Measurements from ENCODE around the gene LIX1.
"Not testable (repeated sequence)": the region's sequence is repeated elsewhere in the genome, so short reads cannot be mapped to it uniquely, and the experiment has no call there.

Gene LIX1

GRCh38 chr5:97085459-97086181, 56.8 kb downstream of the LIX1 start:
- H3K27ac ChIP-seq (ENCODE audit: extremely low read depth, low read depth, low read length): no peak overlapping the region
- TF ChIP-seq ZNF488 (tag by site-specific recombination; IDR thresholded peaks at IDR 0.05) (no peak), ZNF48 (tag by site-specific recombination; IDR thresholded peaks at IDR 0.05) (no peak), ZNF626 (tag by site-specific recombination; IDR thresholded peaks at IDR 0.05) (0 out of 2 replicates have a peak, but pooled peaks have one; percentile 10), ZBTB44 (tag by site-specific recombination; IDR thresholded peaks at IDR 0.05) (no peak)
- no peak overlapping the region for H3K4me3 ChIP-seq (ENCODE audit: low read depth, low read length)
- H3K9me3 ChIP-seq (ENCODE audit: control insufficient read depth, insufficient read depth, low read depth, low read length): no peaks in the 10 kb centered on the region
- CTCF ChIA-PET: interaction anchor here (0.8 kb wide), 1 partner anchor 54 kb away, joined by 3 read pairs; no protein-coding TSS in a partner anchor
- H3K4me1 ChIP-seq (ENCODE audit: control insufficient read depth, insufficient read depth, low read length): no peaks in the 10 kb centered on the region
- H3K36me3 ChIP-seq (ENCODE audit: control insufficient read depth in 2 of 2, insufficient read depth in 1 of 2, low read length in 2 of 2): no peaks in the 10 kb centered on the region
- POLR2A ChIA-PET: no interaction called here

GRCh38 chr5:97084782-97085458, 57.5 kb downstream of the LIX1 start:
- H3K9me3 ChIP-seq (ENCODE audit: control insufficient read depth, insufficient read depth, low read depth, low read length); H3K36me3 ChIP-seq (ENCODE audit: control insufficient read depth in 2 of 2, insufficient read depth in 1 of 2, low read length in 2 of 2); H3K4me1 ChIP-seq (ENCODE audit: control insufficient read depth, insufficient read depth, low read length); H3K27ac ChIP-seq (ENCODE audit: extremely low read depth, low read depth, low read length); POLR2A ChIA-PET; H3K4me3 ChIP-seq (ENCODE audit: low read depth, low read length): not testable (repeated sequence)
- CTCF ChIA-PET: interaction anchor here (0.8 kb wide), 1 partner anchor 55 kb away, joined by 3 read pairs; no protein-coding TSS in a partner anchor

DNA sequence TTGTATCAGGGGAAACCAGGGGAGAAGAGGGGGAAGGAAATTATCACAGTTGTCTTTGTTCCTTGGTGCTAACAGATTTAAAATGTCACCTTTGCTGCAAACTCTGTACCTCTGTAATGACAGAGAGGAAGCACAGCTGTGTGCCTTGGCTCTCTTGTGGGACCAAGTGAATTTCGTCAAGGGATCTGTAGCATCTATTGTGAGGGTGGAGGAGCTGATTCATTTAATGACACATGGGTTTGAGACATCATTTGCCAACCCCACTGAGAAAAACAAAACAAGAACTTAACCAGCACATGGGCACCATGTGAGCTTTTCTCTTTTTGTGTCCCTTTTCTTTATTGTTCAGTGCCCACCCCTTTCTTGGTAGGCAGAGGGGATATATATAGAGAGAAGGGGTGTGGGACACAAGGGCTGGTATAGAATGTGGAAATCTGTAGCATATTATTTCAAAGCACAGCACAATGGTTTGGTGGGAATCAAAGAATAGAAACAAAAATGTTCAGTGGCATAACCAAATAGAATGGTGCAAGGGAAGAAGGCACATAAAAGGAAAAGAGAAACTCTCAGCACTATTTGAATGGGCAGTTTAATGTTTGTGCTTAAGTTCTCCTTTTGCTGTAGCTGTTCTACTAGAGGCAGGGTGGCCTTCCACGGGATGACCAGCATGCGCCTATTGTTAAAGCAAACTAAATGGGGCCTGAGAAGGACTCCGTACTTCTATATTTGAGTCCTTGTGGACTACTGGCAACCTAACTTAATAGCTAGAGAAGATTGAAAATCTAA, 63.3 kb downstream of the LIX1 start:
- POLR2A ChIA-PET: no interaction called here
- H3K9me3 ChIP-seq (ENCODE audit: control insufficient read depth, insufficient read depth, low read depth, low read length): no peaks in the 10 kb centered on the region
- H3K27ac ChIP-seq (ENCODE audit: extremely low read depth, low read depth, low read length): no peak overlapping the region
- H3K4me1 ChIP-seq (ENCODE audit: control insufficient read depth, insufficient read depth, low read length): no peaks in the 10 kb centered on the region
- CTCF ChIA-PET: interaction anchor here (0.7 kb wide), 1 partner anchor 300 kb away, joined by 3 read pairs; no protein-coding TSS in a partner anchor
- TF ChIP-seq ZNF626 (tag by site-specific recombination; IDR thresholded peaks at IDR 0.05): no peak
- TF ChIP-seq ZBTB26 (tag by site-specific recombination; optimal IDR thresholded peaks at IDR 0.05): no peak
- H3K36me3 ChIP-seq (ENCODE audit: control insufficient read depth in 2 of 2, insufficient read depth in 1 of 2, low read length in 2 of 2): no peaks in the 10 kb centered on the region
- no peak overlapping the region for H3K4me3 ChIP-seq (ENCODE audit: low read depth, low read length)

- Histone ChIP-seq H3K9me3 (ENCODE audit: control insufficient read depth, insufficient read depth, low read depth, low read length) (no peaks in the 10 kb centered on the region), H3K4me1 (ENCODE audit: control insufficient read depth, insufficient read depth, low read length) (no peaks in the 10 kb centered on the region), H3K27ac (ENCODE audit: extremely low read depth, low read depth, low read length) (no peak overlapping the region), H3K4me3 (ENCODE audit: low read depth, low read length) (no peak overlapping the region), H3K36me3 (ENCODE audit: control insufficient read depth in 2 of 2, insufficient read depth in 1 of 2, low read length in 2 of 2) (no peaks in the 10 kb centered on the region)
- TF ChIP-seq KLF16 (tag by site-specific recombination; IDR thresholded peaks at IDR 0.05): no peak
- TF ChIP-seq ZBTB20 (tag by site-specific recombination; IDR thresholded peaks at IDR 0.05): no peak
- TF ChIP-seq ZNF157 (tag by site-specific recombination; IDR thresholded peaks at IDR 0.05): no peak
- TF ChIP-seq BCL6B (tag by site-specific recombination; IDR thresholded peaks at IDR 0.05): no peak
- TF ChIP-seq, protein P1, sequence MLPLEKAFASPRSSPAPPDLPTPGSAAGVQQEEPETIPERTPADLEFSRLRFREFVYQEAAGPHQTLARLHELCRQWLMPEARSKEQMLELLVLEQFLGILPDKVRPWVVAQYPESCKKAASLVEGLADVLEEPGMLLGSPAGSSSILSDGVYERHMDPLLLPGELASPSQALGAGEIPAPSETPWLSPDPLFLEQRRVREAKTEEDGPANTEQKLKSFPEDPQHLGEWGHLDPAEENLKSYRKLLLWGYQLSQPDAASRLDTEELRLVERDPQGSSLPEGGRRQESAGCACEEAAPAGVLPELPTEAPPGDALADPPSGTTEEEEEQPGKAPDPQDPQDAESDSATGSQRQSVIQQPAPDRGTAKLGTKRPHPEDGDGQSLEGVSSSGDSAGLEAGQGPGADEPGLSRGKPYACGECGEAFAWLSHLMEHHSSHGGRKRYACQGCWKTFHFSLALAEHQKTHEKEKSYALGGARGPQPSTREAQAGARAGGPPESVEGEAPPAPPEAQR (tag by site-specific recombination; IDR thresholded peaks at IDR 0.05): no peak
- POLR2A ChIA-PET: no interaction called here
- CTCF ChIA-PET: no interaction called here
Observed at GRCh38 chr5:97077246-97077645, 65.2 kb downstream of the LIX1 start.
